ENCODE results near the gene DPAGT1. TPM values are rescaled to one million over a fixed set of nuclear protein-coding genes. Genes with fewer than 3 reads are reported as not detected.
A peak's percentile ranks its signal among the peaks of the same experiment; 100 is the strongest.

Gene DPAGT1
- total RNA-seq, 2 experiments from 2014 or later, result 43.2 to 56.1 TPM

GRCh38 chr11:119121811-119122124 lies 20.1 kb upstream of the DPAGT1 start:
- peaks cover 11% of the 10 kb centered on the region for H3K36me3 Mint-ChIP-seq
- H3K4me1 Mint-ChIP-seq, result peaks cover 28% of the 10 kb centered on the region
- H3K9me3 Mint-ChIP-seq, result no peaks in the 10 kb centered on the region
- ATAC-seq (ENCODE audit: low read depth) (no peak), DNase-seq (no peak)
- H3K4me3 Mint-ChIP-seq, result peak overlapping the region; percentile 93
- H3K27me3 Mint-ChIP-seq, result no peaks in the 10 kb centered on the region
- H3K27ac Mint-ChIP-seq, result peak overlapping the region; percentile 86
- POLR2A ChIA-PET, result interaction anchor here (0.6 to 3.0 kb wide), 12 partner anchors 10 to 197 kb away, joined by 3 to 22 read pairs (median 5); partner anchors contain the start of genes ABCG4, C2CD2L, CBL and DPAGT1

DNA sequence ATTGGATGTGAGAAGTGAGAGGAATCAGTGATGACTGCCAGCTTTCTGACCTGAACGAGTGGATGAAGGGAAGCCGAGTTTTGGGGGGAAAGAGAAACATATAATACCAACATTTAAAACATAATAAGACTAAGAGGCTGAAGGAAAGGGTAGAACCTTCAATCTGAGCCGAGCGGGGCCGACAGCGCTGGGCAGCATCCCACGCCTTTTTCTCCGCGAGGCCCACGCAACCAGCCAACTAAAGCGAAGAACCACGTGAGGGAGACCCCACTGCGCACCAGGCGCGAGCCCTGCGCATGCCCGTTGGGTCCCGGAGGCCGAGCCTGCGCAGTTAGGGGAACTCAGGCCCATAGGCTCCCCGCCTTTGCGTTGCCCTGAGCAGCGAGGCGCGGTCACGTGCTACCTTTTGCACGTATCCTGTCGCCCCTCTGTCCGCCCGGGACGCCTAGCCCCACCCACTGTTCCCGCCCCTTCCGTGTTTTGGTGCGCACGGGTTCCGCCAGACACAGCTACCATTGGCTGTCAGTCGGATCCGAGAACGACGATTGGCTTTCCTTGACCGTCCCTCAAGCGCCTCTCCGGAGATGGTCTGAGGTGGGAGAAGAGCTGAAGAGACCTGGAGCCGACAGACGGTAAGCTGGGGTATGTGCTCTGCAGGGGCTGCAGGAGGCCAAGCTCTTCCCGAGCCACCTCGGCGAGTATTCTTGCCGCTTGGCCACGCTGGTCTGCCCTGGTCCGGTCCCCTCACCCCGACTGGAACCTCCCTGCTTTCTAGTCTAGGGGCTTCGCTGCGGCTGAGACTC lies 19.6 kb upstream of the DPAGT1 start, which contains the start of gene HINFP:
TSS of gene HINFP (plus strand) at position 573 of the 803 bp plus-strand sequence. CDS start 5,365 bp downstream, outside the sequence.
- H3K4me3 Mint-ChIP-seq, result peak within 1 kb of the TSS; percentile 93
- H3K9me3 Mint-ChIP-seq, result no peaks in the 10 kb centered on the region
- POLR2A ChIA-PET, result interaction anchor here (0.6 to 3.0 kb wide), 14 partner anchors 9 to 682 kb away, joined by 3 to 22 read pairs (median 4); partner anchors contain the start of genes ABCG4, C2CD2L, CBL and DPAGT1
- H3K27me3 Mint-ChIP-seq, result no peaks in the 10 kb centered on the region
- H3K27ac Mint-ChIP-seq, result peak within 1 kb of the TSS; percentile 86
- peak; percentile 97 for ATAC-seq (ENCODE audit: low read depth)
- H3K4me1 Mint-ChIP-seq, result peaks cover 25% of the 10 kb centered on the region
- DNase-seq, result peak; percentile 97
- peaks cover 13% of the 10 kb centered on the region for H3K36me3 Mint-ChIP-seq

DNA sequence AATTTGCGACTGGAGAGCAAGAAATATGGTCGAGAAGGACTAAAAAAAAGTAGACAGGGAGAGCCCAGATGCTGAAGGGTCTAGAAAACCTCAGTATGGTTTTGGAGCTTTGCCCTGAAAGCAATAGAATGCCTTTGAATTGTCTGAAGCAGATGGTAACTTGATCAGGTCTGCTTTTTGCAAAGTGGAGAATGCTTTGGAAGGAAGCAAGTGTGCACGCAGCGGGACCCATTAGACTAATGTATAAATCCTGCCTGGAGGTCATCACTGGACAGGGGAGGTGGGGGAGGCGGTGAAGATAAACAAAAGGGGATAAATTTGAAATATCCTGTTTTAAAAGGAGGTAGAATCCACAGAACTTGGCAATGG lies 19.0 kb upstream of the DPAGT1 start:
- POLR2A ChIA-PET, result interaction anchor here (0.8 to 2.6 kb wide), 9 partner anchors 9 to 682 kb away, joined by 4 to 20 read pairs (median 5); partner anchors contain the start of genes C2CD2L, CBL, DPAGT1 and HYOU1
- H3K4me3 Mint-ChIP-seq, result peak overlapping the region; percentile 93
- peak overlapping the region; percentile 86 for H3K27ac Mint-ChIP-seq
- DNase-seq (no peak), ATAC-seq (ENCODE audit: low read depth) (no peak)
- H3K36me3 Mint-ChIP-seq, result peaks cover 17% of the 10 kb centered on the region
- no peaks in the 10 kb centered on the region for H3K9me3 Mint-ChIP-seq
- H3K4me1 Mint-ChIP-seq, result peaks cover 31% of the 10 kb centered on the region
- no peaks in the 10 kb centered on the region for H3K27me3 Mint-ChIP-seq

DNA sequence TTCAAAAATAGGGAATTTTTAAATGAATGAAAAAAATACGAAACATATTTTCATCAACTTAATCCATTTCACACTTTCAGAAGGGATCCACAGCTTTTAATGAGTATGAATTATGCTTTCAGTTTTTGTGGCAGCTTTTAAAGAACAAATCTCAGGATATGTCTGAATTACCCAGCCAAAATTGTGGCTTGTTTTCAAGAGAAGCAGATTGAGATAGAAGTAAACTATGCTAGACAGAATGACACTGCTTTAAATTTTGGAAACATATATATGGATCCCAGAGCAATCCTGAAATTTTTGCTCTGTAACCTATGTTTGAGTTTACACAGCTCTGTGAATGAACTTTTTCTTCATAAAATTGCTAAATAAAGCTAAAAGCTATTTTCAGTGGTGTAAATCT lies 17.3 kb upstream of the DPAGT1 start:
- Mint-ChIP-seq H3K4me3 (no peak overlapping the region), H3K27me3 (no peaks in the 10 kb centered on the region), H3K4me1 (peaks cover 38% of the 10 kb centered on the region), H3K36me3 (peaks cover 25% of the 10 kb centered on the region), H3K9me3 (no peaks in the 10 kb centered on the region), H3K27ac (no peak overlapping the region)
- POLR2A ChIA-PET, result interaction anchor here (0.5 to 0.8 kb wide), 4 partner anchors 13 to 375 kb away, joined by 3 read pairs; partner anchors contain the start of gene DPAGT1
- no peak for ATAC-seq (ENCODE audit: low read depth)
- DNase-seq, result no peak

GRCh38 chr11:119118227-119118626 lies 16.6 kb upstream of the DPAGT1 start:
- no peak for DNase-seq
- Mint-ChIP-seq H3K4me1 (peaks cover 37% of the 10 kb centered on the region), H3K27me3 (no peaks in the 10 kb centered on the region), H3K4me3 (no peak overlapping the region), H3K36me3 (peaks cover 24% of the 10 kb centered on the region), H3K9me3 (no peaks in the 10 kb centered on the region), H3K27ac (no peak overlapping the region)
- POLR2A ChIA-PET, result interaction anchor here (0.5 to 0.9 kb wide), 4 partner anchors 10 to 23 kb away, joined by 3 read pairs; a partner anchor contains a TSS
- no peak for ATAC-seq (ENCODE audit: low read depth)

DNA sequence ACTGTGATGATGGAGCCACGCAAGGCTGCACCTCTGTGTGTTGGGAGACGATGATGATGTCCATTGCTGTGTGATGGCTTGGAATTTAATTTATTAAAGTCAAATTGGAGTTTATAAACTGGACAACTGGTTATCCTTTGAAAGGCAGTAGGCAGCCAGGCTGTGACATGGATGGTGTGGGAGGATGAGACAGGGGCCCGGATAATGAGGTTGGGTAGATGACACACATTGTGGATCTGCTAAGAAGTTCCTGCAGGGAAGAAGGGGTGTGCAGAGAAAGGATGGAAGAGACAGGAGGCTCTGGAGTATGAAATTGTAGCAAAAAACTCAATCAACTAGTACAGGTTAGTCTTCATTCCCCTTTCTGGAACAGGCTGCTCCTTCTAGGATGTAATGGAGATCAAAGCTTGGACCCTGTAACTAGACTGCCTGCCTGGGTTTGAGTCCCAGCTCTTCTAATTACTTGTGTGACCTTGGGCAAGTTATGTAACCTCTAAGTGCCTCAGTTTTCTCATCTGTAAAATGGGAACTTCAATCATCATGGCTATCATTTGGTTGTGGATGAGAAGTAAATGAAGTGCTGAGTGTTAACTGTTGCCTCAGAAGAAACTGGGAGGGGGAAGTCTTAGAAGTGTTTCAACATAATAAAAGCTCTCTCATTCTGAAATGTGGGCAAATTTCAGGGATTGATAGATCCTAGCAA lies 15.5 kb upstream of the DPAGT1 start:
- Mint-ChIP-seq H3K36me3 (peaks cover 27% of the 10 kb centered on the region), H3K4me3 (no peak overlapping the region), H3K4me1 (peaks cover 29% of the 10 kb centered on the region), H3K27ac (peak overlapping the region; percentile 55), H3K9me3 (no peaks in the 10 kb centered on the region), H3K27me3 (no peaks in the 10 kb centered on the region)
- no peak for ATAC-seq (ENCODE audit: low read depth)
- POLR2A ChIA-PET, result interaction anchor here (0.9 kb wide), 1 partner anchor 15 kb away, joined by 3 read pairs; no protein-coding TSS in a partner anchor
- DNase-seq, result no peak

- Mint-ChIP-seq H3K27ac (peak overlapping the region; percentile 96), H3K4me3 (no peak overlapping the region), H3K27me3 (no peaks in the 10 kb centered on the region), H3K36me3 (peaks cover 31% of the 10 kb centered on the region), H3K4me1 (peaks cover 26% of the 10 kb centered on the region), H3K9me3 (no peaks in the 10 kb centered on the region)
- no peak for DNase-seq
- POLR2A ChIA-PET, result interaction anchor here (1.0 to 1.6 kb wide), 6 partner anchors 10 to 98 kb away, joined by 3 to 18 read pairs (median 8); partner anchors contain the start of genes C2CD2L, DPAGT1, NLRX1 and RPS25
- no peak for ATAC-seq (ENCODE audit: low read depth)
Observed at GRCh38 chr11:119116601-119117000, 14.9 kb upstream of the DPAGT1 start.

- peak overlapping the region; percentile 82 for H3K4me3 Mint-ChIP-seq
- H3K27ac Mint-ChIP-seq, result peak overlapping the region; percentile 96
- ATAC-seq (ENCODE audit: low read depth) (no peak), DNase-seq (no peak)
- H3K27me3 Mint-ChIP-seq, result no peaks in the 10 kb centered on the region
- no peaks in the 10 kb centered on the region for H3K9me3 Mint-ChIP-seq
- POLR2A ChIA-PET, result interaction anchor here (0.8 to 1.6 kb wide), 9 partner anchors 9 to 98 kb away, joined by 3 to 18 read pairs (median 7); partner anchors contain the start of genes C2CD2L, CBL, DPAGT1 and NLRX1
- H3K4me1 Mint-ChIP-seq, result peaks cover 26% of the 10 kb centered on the region
- peaks cover 34% of the 10 kb centered on the region for H3K36me3 Mint-ChIP-seq
Observed at GRCh38 chr11:119116235-119116594, 14.6 kb upstream of the DPAGT1 start.

GRCh38 chr11:119115484-119116234 lies 14.0 kb upstream of the DPAGT1 start:
- Mint-ChIP-seq H3K27ac (peak overlapping the region; percentile 96), H3K27me3 (no peaks in the 10 kb centered on the region), H3K4me3 (peak overlapping the region; percentile 82), H3K36me3 (peaks cover 36% of the 10 kb centered on the region), H3K4me1 (peaks cover 22% of the 10 kb centered on the region), H3K9me3 (no peaks in the 10 kb centered on the region)
- POLR2A ChIA-PET, result interaction anchor here (0.8 to 1.6 kb wide), 9 partner anchors 9 to 97 kb away, joined by 3 to 18 read pairs (median 7); partner anchors contain the start of genes C2CD2L, CBL, DPAGT1 and NLRX1
- peak; percentile 50 for DNase-seq
- peak; percentile 83 for ATAC-seq (ENCODE audit: low read depth)

DNA sequence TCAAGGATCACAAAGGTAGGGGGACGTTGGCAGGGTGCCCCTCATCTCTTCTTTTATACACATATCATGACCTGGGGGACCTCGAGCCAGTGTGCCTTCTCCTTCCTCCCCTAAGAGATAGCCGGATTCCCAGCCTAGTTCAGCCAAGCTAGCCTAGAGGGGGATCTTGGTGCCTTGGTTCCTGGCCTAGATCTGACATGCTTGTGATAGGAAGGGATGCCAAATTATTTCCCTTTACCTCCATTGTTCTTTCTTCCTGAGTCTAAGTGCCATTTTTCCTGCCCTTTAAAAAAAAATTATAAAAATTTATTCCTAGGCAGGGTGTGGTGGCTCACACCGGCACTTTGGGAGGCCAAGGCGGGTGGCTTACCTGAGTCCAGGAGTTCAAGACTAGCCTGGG lies 12.7 kb upstream of the DPAGT1 start:
- Mint-ChIP-seq H3K27ac (peak overlapping the region; percentile 96), H3K9me3 (no peaks in the 10 kb centered on the region), H3K4me3 (no peak overlapping the region), H3K27me3 (no peaks in the 10 kb centered on the region), H3K36me3 (peaks cover 41% of the 10 kb centered on the region), H3K4me1 (peaks cover 22% of the 10 kb centered on the region)
- POLR2A ChIA-PET, result interaction anchor here (0.7 kb wide), 2 partner anchors 14 to 81 kb away, joined by 3 read pairs; no protein-coding TSS in a partner anchor
- no peak for DNase-seq
- no peak for ATAC-seq (ENCODE audit: low read depth)

- Mint-ChIP-seq H3K4me3 (no peak overlapping the region), H3K4me1 (peaks cover 28% of the 10 kb centered on the region), H3K27me3 (no peaks in the 10 kb centered on the region), H3K27ac (peak overlapping the region; percentile 40), H3K36me3 (peaks cover 42% of the 10 kb centered on the region), H3K9me3 (no peaks in the 10 kb centered on the region)
- POLR2A ChIA-PET, result no interaction called here
- no peak for ATAC-seq (ENCODE audit: low read depth)
- no peak for DNase-seq
Observed at GRCh38 chr11:119113716-119114115, 12.1 kb upstream of the DPAGT1 start.

- no peak overlapping the region for H3K27ac Mint-ChIP-seq
- no peaks in the 10 kb centered on the region for H3K9me3 Mint-ChIP-seq
- POLR2A ChIA-PET, result interaction anchor here (0.8 to 2.6 kb wide), 5 partner anchors 8 to 208 kb away, joined by 3 to 8 read pairs (median 7); partner anchors contain the start of genes DPAGT1 and HINFP
- no peaks in the 10 kb centered on the region for H3K27me3 Mint-ChIP-seq
- no peak overlapping the region for H3K4me3 Mint-ChIP-seq
- ATAC-seq (ENCODE audit: low read depth) (no peak), DNase-seq (no peak)
- peaks cover 31% of the 10 kb centered on the region for H3K4me1 Mint-ChIP-seq
- H3K36me3 Mint-ChIP-seq, result peaks cover 37% of the 10 kb centered on the region
Observed at GRCh38 chr11:119112314-119113020, 10.8 kb upstream of the DPAGT1 start.

Data from activated naive CD8-positive, alpha-beta T cell treated with anti-CD3 and anti-CD28 coated beads, Interleukin-2, amount 10 ng/mL, durations not matched to agents 7 days and 5 days (primary cell).